Epithelial cell of esophagus (primary cell): ENCODE measurements around the gene ITPR2.
A peak's percentile ranks its signal among the peaks of the same experiment; 100 is the strongest.

Experiments
- DNase-seq: peaks from one replicate; pipeline ENCODE4 v3.0.0; 2010; ENCODE audit warnings: low read depth
- H3K4me3 ChIP-seq: 2 replicates; pipeline ENCODE4 v1.5.1; 2011; ENCODE audit warnings: mild to moderate bottlenecking, low read length, control low read depth
- CTCF ChIP-seq: IDR thresholded peaks from 2 replicates; pipeline ENCODE4 v1.5.1; 2011; ENCODE audit warnings: low read depth, mild to moderate bottlenecking, low read length, control low read depth, inconsistent platforms; ENCODE audit not compliant: insufficient read depth; ENCODE audit errors: missing control alignments

ITPR2 gene

GRCh38 chr12:26694402-26694801 lies 138.6 kb downstream of the ITPR2 start:
- peak; percentile 18 for DNase-seq
- TF ChIP-seq CTCF = no peak
- no peak overlapping the region for H3K4me3 ChIP-seq

- DNase-seq = no peak
- no peak for TF ChIP-seq CTCF
Observed at GRCh38 chr12:26692407-26692806, 140.6 kb downstream of the ITPR2 start.

GRCh38 chr12:26691234-26691970 lies 141.6 kb downstream of the ITPR2 start:
- no peak for TF ChIP-seq CTCF
- DNase-seq = peak; percentile 97
- H3K4me3 ChIP-seq = no peak overlapping the region

More at GRCh38 chr12:26692407-26692806, 140.6 kb downstream of the ITPR2 start:
- no peak overlapping the region for H3K4me3 ChIP-seq

- H3K4me3 ChIP-seq = no peak overlapping the region
- no peak for DNase-seq
- no peak for TF ChIP-seq CTCF
Observed at GRCh38 chr12:26690601-26691000, 142.4 kb downstream of the ITPR2 start.

GRCh38 chr12:26689281-26689841 lies 143.6 kb downstream of the ITPR2 start:
- TF ChIP-seq CTCF = no peak
- no peak overlapping the region for H3K4me3 ChIP-seq
- peak; percentile 17 for DNase-seq

GRCh38 chr12:26688344-26688904 lies 144.6 kb downstream of the ITPR2 start:
- no peak for TF ChIP-seq CTCF
- no peak for DNase-seq
- H3K4me3 ChIP-seq = no peak overlapping the region
